ENCODE measurements around the gene EIF4ENIF1.
"Not testable (repeated sequence)": the region's sequence is repeated elsewhere in the genome, so short reads cannot be mapped to it uniquely, and the experiment has no call there.

The EIF4ENIF1 gene, protein sequence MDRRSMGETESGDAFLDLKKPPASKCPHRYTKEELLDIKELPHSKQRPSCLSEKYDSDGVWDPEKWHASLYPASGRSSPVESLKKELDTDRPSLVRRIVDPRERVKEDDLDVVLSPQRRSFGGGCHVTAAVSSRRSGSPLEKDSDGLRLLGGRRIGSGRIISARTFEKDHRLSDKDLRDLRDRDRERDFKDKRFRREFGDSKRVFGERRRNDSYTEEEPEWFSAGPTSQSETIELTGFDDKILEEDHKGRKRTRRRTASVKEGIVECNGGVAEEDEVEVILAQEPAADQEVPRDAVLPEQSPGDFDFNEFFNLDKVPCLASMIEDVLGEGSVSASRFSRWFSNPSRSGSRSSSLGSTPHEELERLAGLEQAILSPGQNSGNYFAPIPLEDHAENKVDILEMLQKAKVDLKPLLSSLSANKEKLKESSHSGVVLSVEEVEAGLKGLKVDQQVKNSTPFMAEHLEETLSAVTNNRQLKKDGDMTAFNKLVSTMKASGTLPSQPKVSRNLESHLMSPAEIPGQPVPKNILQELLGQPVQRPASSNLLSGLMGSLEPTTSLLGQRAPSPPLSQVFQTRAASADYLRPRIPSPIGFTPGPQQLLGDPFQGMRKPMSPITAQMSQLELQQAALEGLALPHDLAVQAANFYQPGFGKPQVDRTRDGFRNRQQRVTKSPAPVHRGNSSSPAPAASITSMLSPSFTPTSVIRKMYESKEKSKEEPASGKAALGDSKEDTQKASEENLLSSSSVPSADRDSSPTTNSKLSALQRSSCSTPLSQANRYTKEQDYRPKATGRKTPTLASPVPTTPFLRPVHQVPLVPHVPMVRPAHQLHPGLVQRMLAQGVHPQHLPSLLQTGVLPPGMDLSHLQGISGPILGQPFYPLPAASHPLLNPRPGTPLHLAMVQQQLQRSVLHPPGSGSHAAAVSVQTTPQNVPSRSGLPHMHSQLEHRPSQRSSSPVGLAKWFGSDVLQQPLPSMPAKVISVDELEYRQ

DNA sequence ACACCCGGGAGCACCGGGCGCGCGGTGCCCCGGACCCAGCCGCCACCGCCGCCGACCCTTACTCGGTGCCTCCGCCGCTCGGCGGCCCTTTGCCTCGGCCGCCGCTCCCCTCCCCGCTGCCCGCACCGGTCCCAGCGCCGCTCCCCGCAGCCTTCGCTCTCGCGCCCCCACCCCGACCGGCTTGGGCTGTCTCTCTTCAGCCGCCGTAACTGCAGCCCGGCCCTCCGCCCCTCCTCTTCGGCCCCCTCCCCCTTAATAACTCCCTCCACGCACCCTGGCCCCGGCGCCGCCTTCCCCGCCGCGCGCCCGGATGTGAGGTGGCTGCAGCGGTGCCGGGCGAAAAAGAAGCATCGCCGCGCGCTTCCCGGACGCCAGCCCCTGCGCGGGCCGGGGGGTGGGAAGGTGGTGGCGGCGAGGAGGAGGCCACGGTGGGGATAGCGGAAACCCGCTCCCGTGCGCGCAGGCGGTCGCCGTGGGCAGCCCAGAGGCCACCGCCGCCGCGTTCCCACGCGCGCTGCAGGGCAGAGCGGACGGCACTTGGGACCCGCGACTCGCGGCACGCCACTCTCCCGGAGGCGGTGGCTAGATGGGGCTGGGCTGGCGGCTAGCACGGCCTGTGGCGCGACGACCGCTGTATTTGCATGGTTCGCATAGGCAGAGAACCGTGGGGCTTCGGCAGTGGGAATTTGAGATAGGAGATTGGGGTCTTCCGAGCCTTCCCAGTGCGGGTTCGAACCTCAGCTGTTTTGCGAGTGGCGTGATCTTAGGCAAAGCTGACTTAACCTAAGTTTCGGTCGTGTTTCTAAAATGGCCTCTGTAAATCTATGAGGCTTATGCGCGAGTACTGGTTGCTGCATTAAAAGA, at the start of gene EIF4ENIF1:
Gene EIF4ENIF1 (minus strand): TSS at position 211 of the 864 bp plus-strand sequence. CDS start 1,124 bp downstream, outside the sequence.
- in situ Hi-C loops (cut with HindIII; ENCODE audit: low sequenced_read_pairs), result no loop called here

DNA sequence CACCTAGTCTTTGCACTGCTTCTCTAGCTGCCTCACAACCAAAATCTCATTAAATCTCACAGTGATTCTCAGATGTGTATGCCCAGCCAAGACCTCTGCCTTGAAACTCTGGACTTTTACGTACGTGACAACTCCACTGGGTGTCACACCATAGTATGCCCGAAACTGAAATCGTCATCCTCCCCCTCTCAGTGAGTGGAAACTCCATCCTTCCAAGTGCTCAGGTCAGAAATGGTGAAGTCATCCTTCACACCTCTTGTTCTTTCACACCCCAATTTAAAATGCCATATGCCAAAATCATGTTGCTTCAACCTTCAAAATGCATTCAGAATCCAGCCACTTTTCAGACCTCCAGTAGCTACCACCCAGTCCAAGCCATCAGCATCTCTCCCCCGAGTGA, 49.2 kb upstream of the EIF4ENIF1 start:
- in situ Hi-C loops (cut with HindIII; ENCODE audit: low sequenced_read_pairs), result no loop called here

DNA sequence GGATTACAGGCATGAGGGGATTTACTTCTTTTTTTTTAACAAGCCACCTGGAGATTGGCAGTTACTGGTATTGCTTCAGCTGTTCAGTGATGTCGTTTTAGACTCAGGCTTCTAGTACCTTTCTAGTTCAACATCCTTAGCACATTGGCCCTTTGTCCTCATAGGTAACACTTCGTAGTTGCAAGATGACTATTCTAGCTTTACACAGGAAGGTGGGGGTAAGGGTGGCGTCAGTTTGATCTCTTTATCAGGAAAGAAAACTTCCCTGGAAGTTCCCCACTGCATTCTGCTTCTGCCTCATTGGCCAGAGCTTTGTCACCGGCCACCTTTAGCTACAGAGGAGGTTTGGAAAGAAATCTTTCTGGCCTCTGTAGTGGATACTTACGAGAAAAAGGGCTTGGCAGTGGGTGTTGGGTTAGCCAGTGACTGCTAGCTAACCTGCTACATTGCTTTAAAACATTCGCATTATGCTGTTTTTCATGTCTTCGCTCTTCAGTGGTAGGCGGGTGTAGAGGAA, 47.4 kb upstream of the EIF4ENIF1 start:
- in situ Hi-C loops (cut with HindIII; ENCODE audit: low sequenced_read_pairs), result no loop called here

DNA sequence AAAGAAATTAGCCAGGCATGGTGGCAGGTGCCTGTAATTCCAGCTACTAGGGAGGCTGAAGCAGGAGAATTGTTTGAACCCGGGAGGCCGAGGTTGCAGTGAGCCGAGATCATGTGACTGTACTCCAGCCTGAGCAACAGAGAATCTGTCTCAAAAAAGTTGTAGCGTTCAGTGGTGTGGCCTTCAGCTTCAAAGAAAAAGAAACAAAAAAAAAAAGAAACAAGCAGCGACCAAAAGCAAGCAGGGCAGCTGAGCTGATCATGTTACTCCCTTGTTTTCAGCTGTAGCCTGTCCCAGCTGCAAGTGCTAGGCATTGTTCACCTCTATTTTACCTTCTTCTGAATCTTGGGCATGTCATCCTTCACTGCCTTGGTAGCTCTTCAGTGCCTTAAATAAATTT, 43.7 kb upstream of the EIF4ENIF1 start:
- in situ Hi-C loops (cut with HindIII; ENCODE audit: low sequenced_read_pairs), result no loop called here

DNA sequence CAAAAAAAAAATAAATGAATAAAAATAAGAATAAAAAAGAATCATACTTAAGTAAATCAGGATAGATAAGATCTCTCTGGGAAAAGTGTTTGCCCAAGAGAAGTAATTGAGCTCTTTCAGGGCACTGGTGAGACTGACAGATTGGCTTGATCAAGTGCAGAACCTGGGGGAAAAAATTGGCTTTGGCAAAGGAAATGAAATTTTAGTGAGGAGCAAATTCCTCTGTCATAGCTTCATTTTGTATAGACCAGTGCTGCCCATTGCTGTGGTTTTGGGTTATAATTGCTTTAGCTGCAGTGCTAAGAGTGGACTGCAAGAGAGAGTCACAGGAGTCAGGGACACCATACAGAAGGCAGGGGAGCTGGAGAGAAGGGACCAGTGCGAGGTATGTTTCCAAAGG, 42.4 kb upstream of the EIF4ENIF1 start:
- in situ Hi-C loops (cut with HindIII; ENCODE audit: low sequenced_read_pairs), result no loop called here

DNA sequence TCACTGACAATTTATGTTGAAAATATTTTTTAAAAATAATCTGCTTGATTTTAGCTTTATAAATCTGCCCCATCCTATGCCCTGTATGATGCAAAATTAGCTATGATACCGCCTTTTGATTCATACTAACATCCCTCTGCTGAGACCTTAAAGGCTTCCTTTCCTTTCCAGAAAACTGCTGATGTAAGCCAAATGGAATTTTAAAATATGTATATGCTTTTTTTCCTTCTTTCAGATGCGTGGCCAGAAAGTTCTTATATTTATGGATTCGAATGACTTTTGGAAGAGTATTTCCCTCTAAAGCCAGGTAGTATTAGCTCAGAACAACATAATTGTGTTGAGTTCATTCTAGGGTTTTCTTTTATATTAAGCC, 41.2 kb upstream of the EIF4ENIF1 start:
- in situ Hi-C loops (cut with HindIII; ENCODE audit: low sequenced_read_pairs), result no loop called here

DNA sequence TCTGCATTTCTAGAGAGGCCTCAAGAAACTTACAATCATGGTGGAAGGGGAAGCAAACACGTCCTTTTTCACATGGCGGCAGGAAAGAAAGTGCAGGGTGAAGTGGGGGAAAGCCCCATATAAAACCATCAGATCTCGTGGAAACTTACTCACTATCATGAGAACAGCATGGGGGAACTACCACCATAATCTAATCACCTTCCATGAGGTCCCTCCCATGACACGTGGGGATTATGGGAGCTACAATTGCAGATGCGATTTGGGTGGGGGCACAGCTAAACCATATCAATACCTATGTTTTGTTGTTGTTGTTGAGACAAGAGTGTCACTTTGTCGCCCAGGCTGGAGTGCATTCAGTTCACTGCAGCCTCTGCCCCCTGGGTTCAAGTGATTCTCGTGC, 36.6 kb upstream of the EIF4ENIF1 start:
- in situ Hi-C loops (cut with HindIII; ENCODE audit: low sequenced_read_pairs), result no loop called here

DNA sequence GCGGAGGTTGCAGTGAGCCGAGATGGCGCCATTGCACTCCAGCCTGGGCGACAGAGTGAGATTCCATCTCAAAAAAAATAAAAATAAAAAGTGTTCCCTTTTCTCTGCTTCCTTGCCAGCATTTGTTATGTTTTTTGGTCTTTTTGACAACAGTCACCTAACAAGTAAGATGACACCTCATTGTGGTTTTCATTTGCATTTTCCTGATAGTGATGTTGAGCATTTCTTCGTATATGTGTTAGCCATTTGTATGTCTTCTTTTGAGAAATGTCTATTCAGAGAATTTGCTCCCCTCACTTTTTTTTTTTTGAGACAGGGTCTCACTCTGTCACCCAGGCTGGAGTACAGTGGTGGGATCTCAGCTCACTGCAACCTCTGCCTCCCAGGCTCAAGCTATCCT, 34.5 kb upstream of the EIF4ENIF1 start:
- in situ Hi-C loops (cut with HindIII; ENCODE audit: low sequenced_read_pairs), result not testable (repeated sequence)

DNA sequence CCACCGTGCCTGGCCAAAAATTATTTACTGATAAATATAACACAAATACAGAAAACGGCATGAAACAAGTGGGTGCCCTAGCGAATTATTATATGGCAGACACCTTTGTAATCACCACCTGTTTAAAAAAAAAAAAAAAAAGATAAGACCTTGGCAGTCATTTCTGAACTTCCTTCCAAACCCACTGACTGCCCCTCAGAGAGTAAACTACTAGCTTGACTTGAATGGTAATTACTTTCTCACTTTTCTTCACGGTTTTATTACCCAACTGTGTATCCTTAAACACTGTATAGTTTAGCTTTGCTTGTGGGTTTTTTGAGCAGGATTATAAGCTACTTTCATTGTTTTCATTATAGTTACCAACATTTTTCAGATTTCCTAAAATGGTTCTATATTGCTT, 30.4 kb upstream of the EIF4ENIF1 start:
- in situ Hi-C loops (cut with HindIII; ENCODE audit: low sequenced_read_pairs), result no loop called here

DNA sequence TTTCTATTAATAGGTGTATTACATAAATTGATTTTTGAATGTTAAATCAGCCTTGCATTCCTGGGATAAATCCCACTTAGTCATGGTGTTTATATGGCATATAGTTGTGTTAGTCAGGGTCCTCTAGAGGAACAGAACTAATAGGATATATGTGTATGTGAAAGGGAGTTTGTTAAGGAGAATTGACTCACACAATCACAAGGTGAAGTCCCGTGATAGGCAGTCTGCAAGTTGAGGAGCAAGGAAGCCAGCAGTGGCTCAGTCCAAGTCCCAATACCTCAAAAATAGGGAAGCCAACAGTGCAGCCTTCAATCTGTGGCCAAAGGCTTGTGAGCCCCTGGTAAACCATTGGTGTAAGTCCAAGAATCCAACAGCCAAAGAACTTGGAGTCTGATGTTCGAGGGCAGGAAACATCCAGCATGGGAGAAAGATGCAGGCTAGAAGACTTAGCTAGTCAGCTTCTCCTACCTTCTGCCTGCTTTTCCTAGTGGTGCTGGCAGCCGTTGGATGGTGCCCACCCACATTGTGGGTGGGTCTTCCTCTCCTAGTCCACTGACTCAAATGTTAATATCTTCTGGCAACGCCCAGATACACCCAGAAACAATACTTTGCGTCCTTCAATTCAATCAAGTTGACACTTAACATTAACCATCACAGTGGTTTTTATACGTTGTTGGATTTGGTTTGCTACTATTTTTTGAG, 19.6 kb upstream of the EIF4ENIF1 start:
- in situ Hi-C loops (cut with HindIII; ENCODE audit: low sequenced_read_pairs), result no loop called here

DNA sequence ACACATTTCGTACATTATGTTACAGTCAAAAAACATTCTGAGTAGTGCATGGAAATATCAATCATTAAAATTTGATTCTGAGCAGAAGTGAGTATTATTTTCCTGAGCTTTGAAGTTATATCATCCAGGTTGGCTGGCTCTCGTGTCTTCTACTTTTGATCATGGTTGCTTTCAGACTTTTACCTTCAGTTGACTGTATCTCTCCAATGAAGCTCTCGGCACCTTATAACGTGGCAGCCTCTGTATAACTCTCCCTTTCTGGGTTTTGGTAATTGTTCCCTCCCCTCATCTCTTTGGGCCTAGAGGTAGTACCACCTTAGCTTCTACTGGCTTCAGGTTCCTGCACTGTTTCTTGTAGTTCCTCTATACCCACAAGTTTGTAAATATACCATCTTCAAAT, 18.9 kb upstream of the EIF4ENIF1 start:
- in situ Hi-C loops (cut with HindIII; ENCODE audit: low sequenced_read_pairs), result no loop called here

DNA sequence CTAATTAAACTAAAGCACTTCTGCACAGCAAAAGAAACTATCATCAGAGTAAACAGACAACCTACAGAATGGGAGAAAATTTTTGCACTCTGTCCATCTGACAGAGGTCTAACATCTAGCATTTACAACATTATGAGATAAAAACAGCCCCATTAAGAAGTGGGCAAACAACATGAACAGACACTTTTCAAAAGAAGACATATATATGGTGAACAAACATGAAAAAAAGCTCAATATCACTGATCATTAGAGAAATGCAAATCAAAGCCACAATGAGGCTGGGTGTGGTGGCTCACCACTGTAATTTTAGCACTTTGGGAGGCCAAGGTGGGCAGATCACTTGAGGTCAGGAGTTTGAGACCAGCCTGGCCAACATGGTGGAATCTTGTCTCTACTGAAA, 17.9 kb upstream of the EIF4ENIF1 start:
- in situ Hi-C loops (cut with HindIII; ENCODE audit: low sequenced_read_pairs), result not testable (repeated sequence)

DNA sequence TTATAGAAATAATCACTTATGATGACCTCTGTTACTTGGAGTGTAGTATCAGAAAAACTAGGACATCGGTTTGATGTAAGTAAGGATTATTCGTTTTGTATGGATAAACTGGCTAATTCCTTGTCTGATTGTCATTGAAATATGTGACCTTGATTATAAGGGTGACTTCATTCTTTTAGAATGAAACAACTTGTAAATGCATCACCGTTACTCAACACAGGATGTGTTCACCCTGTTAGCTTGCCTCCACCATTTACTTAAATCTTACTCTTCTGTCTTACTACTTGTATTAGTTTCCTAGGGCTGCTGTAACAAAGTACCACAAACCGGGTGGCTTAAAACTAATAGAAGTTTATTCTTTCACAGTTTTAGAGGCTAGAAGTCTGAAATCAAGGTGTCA, 14.6 kb upstream of the EIF4ENIF1 start:
- in situ Hi-C loops (cut with HindIII; ENCODE audit: low sequenced_read_pairs), result no loop called here

DNA sequence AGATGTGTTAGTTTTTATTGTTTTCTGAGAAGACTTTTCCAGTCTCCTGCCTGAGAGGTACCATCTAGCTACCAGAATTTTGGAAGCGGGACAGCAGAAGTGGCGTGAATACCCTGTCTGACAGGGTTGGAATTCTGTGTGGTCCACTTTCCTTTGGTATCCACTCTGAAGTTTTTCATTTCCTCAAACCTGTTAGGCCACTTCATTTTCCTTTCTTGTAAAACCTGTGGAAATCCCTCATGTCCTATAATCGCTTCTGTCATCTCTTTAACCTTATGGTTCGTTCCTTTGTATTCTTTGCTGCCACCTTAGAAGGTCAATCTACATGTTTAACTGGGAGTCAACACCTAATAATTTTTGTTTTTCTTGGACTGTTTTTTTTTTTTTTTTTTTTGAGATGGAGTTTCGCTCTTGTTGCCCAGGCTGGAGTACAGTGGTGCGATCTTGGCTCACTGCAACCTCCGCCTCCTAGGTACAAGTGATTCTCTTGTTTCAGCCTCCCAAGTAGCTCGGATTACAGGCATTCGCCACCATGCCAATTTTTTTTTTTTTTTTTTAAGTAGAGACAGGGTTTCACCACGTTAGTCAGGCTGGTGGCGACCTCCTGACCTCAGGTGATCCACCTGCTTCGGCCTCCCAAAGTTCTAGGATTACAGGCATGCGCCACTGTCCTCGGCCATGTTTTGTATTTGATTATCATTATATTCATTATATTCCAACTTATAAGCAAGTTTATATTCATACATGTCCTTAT, 13.7 kb upstream of the EIF4ENIF1 start:
- in situ Hi-C loops (cut with HindIII; ENCODE audit: low sequenced_read_pairs), result no loop called here

DNA sequence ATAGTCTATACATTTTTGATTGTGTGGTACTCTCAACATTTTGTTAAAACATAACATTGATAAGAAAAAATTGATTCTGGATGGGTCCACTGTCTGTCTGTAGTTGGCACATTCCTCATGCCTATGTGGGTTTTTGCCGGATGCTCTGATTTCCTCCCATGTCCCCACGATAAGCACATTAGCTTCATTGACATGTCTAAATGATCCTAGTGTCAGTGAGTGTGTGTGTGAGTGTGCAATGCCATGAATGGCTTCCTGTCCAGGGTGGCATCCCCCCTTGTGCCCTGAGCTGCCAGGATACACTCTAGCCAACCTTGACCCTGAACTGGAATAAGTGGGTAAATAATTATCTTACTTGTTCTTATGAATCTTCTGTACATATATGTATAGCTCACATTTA, 12.1 kb upstream of the EIF4ENIF1 start:
- in situ Hi-C loops (cut with HindIII; ENCODE audit: low sequenced_read_pairs), result no loop called here

DNA sequence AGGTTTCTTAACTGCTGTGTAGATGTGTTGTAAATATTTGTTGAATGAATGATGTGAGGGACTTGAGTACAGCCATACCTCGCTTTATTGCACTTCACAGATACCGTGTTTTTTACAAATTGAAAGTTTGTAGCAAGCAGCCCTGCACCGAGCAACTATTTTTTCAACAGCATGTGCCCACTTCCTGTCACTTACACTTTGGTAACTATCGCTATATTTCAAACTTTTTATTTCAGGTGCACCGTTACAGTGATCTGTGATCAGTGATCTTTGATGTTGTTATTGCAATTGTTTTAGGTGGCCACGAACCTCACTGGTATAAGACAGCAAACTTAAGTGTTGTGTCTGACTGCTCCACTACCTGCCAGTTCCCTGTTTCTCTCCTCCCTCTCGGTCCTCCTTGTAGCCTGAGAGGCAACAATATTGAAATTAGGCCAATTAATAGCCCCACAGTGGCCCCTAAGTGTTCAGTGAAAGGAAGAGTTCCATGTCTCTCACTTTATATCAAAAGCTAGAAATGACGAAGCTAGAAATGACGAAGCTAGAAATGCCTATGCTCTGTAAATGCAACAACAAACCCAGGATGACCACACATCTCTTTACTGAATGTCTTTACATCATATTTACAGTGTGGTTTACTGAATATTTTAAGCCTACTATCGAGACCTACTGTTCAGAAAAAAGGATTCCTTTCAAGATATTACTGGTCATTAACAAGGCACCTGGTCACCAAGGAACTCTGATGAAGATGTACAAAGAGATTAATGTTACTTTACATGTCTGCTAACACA, 7.7 kb upstream of the EIF4ENIF1 start:
- in situ Hi-C loops (cut with HindIII; ENCODE audit: low sequenced_read_pairs), result no loop called here

DNA sequence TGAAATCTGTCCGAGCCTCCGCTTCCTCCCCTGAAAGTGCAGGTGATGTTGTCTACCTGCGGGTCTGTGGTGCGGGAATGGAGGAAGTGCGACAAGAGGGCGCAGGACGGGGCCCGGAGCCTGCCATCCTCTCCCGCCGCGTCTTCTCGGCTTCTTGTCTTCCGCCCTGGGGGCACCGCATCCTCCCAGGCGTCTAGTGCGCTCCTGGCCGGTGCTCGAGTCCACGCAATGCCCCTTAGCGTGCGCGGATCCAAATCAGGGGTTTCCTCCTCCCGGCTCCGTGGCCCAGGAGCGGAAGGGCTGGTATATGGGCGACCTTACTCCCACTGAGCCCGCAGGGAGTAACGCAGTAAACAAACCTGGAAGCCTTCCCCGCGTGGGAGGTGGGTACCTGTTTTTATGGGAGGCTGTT, 7.1 kb upstream of the EIF4ENIF1 start:
- in situ Hi-C loops (cut with HindIII; ENCODE audit: low sequenced_read_pairs), result no loop called here

DNA sequence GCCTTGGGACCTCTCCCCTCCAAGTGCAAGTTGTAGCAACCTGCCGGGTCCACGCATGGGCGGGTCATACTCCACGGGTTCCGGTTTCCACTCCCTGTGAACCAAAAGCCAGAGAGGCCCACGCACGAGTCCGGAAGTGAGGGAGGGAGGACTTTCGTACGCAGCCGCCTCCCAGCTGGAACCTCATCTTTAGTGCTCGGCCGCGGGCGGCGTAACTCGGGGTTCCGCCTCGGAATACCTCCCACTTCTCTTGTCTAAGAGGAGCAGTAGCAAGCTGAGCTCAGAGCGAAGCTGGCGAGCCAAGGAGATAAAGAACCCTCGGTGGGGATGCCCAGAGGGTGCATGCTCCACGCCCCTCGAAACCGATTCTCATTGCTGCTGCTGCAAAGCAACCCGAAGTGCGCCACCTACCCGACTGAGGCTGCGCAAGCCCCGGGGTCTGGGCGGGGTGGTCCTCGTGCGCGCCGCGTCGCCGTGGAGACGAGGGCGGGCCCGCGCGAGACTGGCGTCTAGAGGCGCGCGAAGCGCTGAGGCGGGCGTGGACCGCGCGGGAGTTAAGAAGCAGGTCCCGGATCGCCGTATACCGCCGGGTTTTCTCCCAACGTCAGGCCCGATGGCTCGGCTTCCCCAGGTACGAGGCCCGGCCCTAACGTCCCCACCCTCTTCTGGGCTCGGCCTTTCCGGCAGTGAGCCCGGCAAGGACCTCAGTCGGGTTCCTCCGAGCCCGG, 6.5 kb upstream of the EIF4ENIF1 start, which contains the start of gene SFI1:
Gene SFI1 (plus strand): TSS at position 530 of the 728 bp plus-strand sequence. CDS start 11,749 bp downstream, outside the sequence.
- in situ Hi-C loops (cut with HindIII; ENCODE audit: low sequenced_read_pairs), result no loop called here

All from endothelial cell of hepatic sinusoid (primary cell).